MG63 (cell line): Measurements from ENCODE around the gene ACOT11. TPM values are rescaled to one million over a fixed set of nuclear protein-coding genes. Genes with fewer than 3 reads are reported as not detected.

Source experiments
- total RNA-seq: library from RNA; depleted of rRNA; stranded (reverse); fragments of >200 nt; shearing (Covaris generic); gene quantifications from 2 replicates; pipeline ENCODE4 v1.2.3, GENCODE V29; 2014; ENCODE audit warnings: low replicate concordance; rRNA removed

Gene ACOT11
- total RNA-seq, 1 experiment from 2014 or later = 1.4 TPM

Other genes with a start within 250 kb of the ACOT11 start
- gene SSBP3, start 141.8 kb upstream of the ACOT11 start, total RNA-seq = 15.9 and 40.6 TPM in 2 replicates
- not detected in 2 replicates for gene FAM151A, start 75.3 kb downstream of the ACOT11 start, total RNA-seq
- gene MROH7, start 93.6 kb downstream of the ACOT11 start, total RNA-seq = not detected in 2 replicates
- 40.8 and 41.2 TPM in 2 replicates for gene TTC4, start 167.6 kb downstream of the ACOT11 start, total RNA-seq
- gene PARS2, start 216.3 kb downstream of the ACOT11 start, total RNA-seq = 5.5 and 7.5 TPM in 2 replicates